K562 (cell line): ENCODE results near the gene SYK. TPM values are rescaled to one million over a fixed set of nuclear protein-coding genes. Genes with fewer than 3 reads are reported as not detected.
A peak's percentile ranks its signal among the peaks of the same experiment; 100 is the strongest.

Experiments
- ATAC-seq: fragments of 200-7000 bp; cut with Tn5 transposase; 3 replicates; pipeline ENCODE4 v1.9.1; 2020; ENCODE audit warnings: moderate library complexity
- Bru-seq: library from RNA; stranded (reverse); fragments of 400-500 nt; gene quantifications from one replicate; lab custom pipeline; 2021; lab: Mats Ljungman, UMichigan
- BruChase-seq, 2 experiments: library from RNA; stranded (reverse); fragments of 400-500 nt; gene quantifications; one replicate each; lab custom pipeline; 2021; lab: Mats Ljungman, UMichigan
- BruUV-seq: library from RNA; stranded (reverse); fragments of 400-500 nt; replicated peaks from 2 replicates; lab custom pipeline; 2021; lab: Mats Ljungman, UMichigan
- CTCF ChIA-PET: fragments of 300-600 bp; formaldehyde crosslinking; extraction: SDS; loops from one replicate; lab custom pipeline; 2021; ENCODE audit warnings: low intra/inter-chr PET ratio; lab: Yijun Ruan, JAX
- POLR2A ChIA-PET: fragments of 300-600, 350-650 bp; sonication (Branson Sonifier 250); formaldehyde crosslinking; extraction: SDS; loops from one replicate; lab custom pipeline; 2021; ENCODE audit warnings: antibody characterized with exemption, inconsistent platforms; lab: Yijun Ruan, JAX
- DNase-seq, 4 experiments: peaks; one replicate each; pipeline versions ENCODE4 v3.0.0 to v3.0.0-alpha.2; 2011 to 2018; ENCODE audit warnings: low spot score in 3 of 4, mixed read lengths in 3 of 4; ENCODE audit errors: extremely low read depth in 1 of 4
- FAIRE-seq: peaks from 2 replicates; lab custom pipeline; 2011; peaks lifted over from hg19 to GRCh38; lab: Jason Lieb, UNC
- H2AFZ ChIP-seq: 2 replicates; pipeline ENCODE4 v1.6.0; 2011; ENCODE audit warnings: low read depth, low read length, control low read depth, inconsistent platforms
- H3K27ac ChIP-seq: fragments of 200-600 bp; 3 replicates; pipeline ENCODE4 v1.8.0; 2011; ENCODE audit warnings: low read depth, mild to moderate bottlenecking, control low read depth, inconsistent platforms, low read length, moderate library complexity, mixed read lengths; ENCODE audit errors: extremely low read depth
- H3K27me3 ChIP-seq, 2 experiments: fragments of 300-600 bp in 1 of 2; 2 replicates in 1 of 2; 3 replicates in 1 of 2; pipeline versions ENCODE4 v1.6.0 to v1.8.0; 2011; ENCODE audit warnings: inconsistent platforms in 2 of 2, low read length in 2 of 2, mild to moderate bottlenecking in 1 of 2, mixed read lengths in 1 of 2, moderate library complexity in 1 of 2; ENCODE audit not compliant: control insufficient read depth in 2 of 2, insufficient read depth in 2 of 2
- H3K36me3 ChIP-seq: fragments of 300-600 bp; 3 replicates; pipeline ENCODE4 v1.8.0; 2011; ENCODE audit warnings: mild to moderate bottlenecking, low read length, inconsistent platforms; ENCODE audit not compliant: control insufficient read depth, insufficient read depth
- H3K4me1 ChIP-seq, 2 experiments: fragments of 200-600 bp in 1 of 2; replicated peaks in 1 of 2; 2 replicates in 1 of 2; 3 replicates in 1 of 2; pipeline versions ENCODE4 v1.5.1 to v1.8.0; 2011; ENCODE audit warnings: inconsistent platforms in 2 of 2, low read length in 2 of 2, mild to moderate bottlenecking in 1 of 2, mixed read lengths in 1 of 2, moderate library complexity in 1 of 2; ENCODE audit not compliant: control insufficient read depth in 2 of 2, insufficient read depth in 2 of 2
- H3K4me2 ChIP-seq: 2 replicates; pipeline ENCODE4 v1.6.1; 2011; ENCODE audit warnings: low read length, control low read depth, inconsistent platforms, mixed read lengths; ENCODE audit not compliant: insufficient read depth
- H3K4me3 ChIP-seq: fragments of 200-600 bp; sonication (generic), shearing (Covaris generic); 2 replicates; pipeline ENCODE4 v1.5.1; 2016; ENCODE audit warnings: control low read depth, inconsistent platforms
- H3K79me2 ChIP-seq: fragments of 200-600 bp; 3 replicates; pipeline ENCODE4 v1.8.0; 2011; ENCODE audit warnings: low read length, inconsistent platforms; ENCODE audit not compliant: control insufficient read depth, insufficient read depth
- H3K9ac ChIP-seq, 2 experiments: 2 replicates each; pipeline versions ENCODE4 v1.6.0 to v1.6.1; 2011; ENCODE audit warnings: low read depth in 2 of 2, low read length in 2 of 2, control low read depth in 1 of 2, inconsistent platforms in 1 of 2, mild to moderate bottlenecking in 1 of 2, mixed read lengths in 1 of 2; ENCODE audit not compliant: insufficient read depth in 1 of 2
- H3K9me1 ChIP-seq: one replicate; pipeline ENCODE4 v1.6.0; 2011; ENCODE audit warnings: inconsistent platforms, mild to moderate bottlenecking, low read length, moderate library complexity; ENCODE audit not compliant: control insufficient read depth, insufficient read depth
- H3K9me3 ChIP-seq: replicated peaks from 2 replicates; pipeline ENCODE4 v1.5.1; 2011; ENCODE audit warnings: low read depth, low read length, inconsistent platforms; ENCODE audit not compliant: control insufficient read depth, insufficient read depth
- H4K20me1 ChIP-seq: replicated peaks from 2 replicates; pipeline ENCODE4 v1.6.1; 2011; ENCODE audit warnings: low read length, inconsistent platforms, mixed read lengths; ENCODE audit not compliant: control insufficient read depth, insufficient read depth
- BCOR ChIP-seq: fragments of 450-650 bp; IDR thresholded peaks from 2 replicates; pipeline ENCODE4 v1.6.1; 2016
- RBBP5 ChIP-seq: fragments of 200-600 bp; sonication (generic); IDR thresholded peaks from 2 replicates; pipeline ENCODE4 v1.6.1; 2012; ENCODE audit warnings: borderline replicate concordance, mild to moderate bottlenecking, low read length, control low read depth, inconsistent platforms; ENCODE audit not compliant: insufficient read depth, poor library complexity, severe bottlenecking
- STAT5A ChIP-seq: IDR thresholded peaks from 2 replicates; pipeline ENCODE4 v1.6.1; 2012; ENCODE audit warnings: low read length, inconsistent platforms, borderline replicate concordance
- U2AF1 ChIP-seq: fragments of 200-400 bp; formaldehyde crosslinking; optimal IDR thresholded peaks from 2 replicates; pipeline ENCODE3; 2017; ENCODE audit warnings: mild to moderate bottlenecking, low read depth, low read length, moderate library complexity
- ZNF133 ChIP-seq: fragments of 250-450 bp; sonication (Bioruptor Pico); IDR thresholded peaks from 2 replicates; pipeline ENCODE4 v1.4.0; 2020; ENCODE audit warnings: mild to moderate bottlenecking
- WGBS: fragments of 100-300 bp; shearing (Covaris generic); methylation state at CpG from one replicate; pipeline ENCODE4 v1.1.6; 2016; ENCODE audit warnings: low coverage, mixed read lengths; ENCODE audit not compliant: insufficient coverage; ENCODE audit errors: missing lambda C conversion rate; 5-methylcytosine and 5-hydroxymethylcytosine counted together
- in situ Hi-C: fragments of 300-500 bp; cut with MboI; formaldehyde crosslinking; loops from 4 replicates; pipeline ENCODE4 v1.15.0; 2018; ENCODE audit warnings: inconsistent platforms, mixed read lengths
- intact Hi-C: fragments of 100-400 bp; cut with micrococcal nuclease; formaldehyde crosslinking; loops from 2 replicates; pipeline ENCODE4 v1.14.2; 2022
- long read RNA-seq, 3 experiments: library from polyadenylated mRNA in 2 of 3; library from RNA in 1 of 3; unstranded in 2 of 3; stranded (forward) in 1 of 3; transcript quantifications; one replicate each; pipeline ENCODE4 v2.0.0, GENCODE V29; 2019 to 2022
- polyA minus RNA-seq, 3 experiments: library from RNA; depleted of rRNA, polyadenylated mRNA; stranded (reverse); fragments of >200 nt; gene quantifications; 2 replicates each; pipeline ENCODE4 v1.2.3, GENCODE V29; 2011
- polyA plus RNA-seq, 8 experiments: library from polyadenylated mRNA; depleted of rRNA in 4 of 8; stranded (reverse) in 5 of 8; unstranded in 3 of 8; fragments of >200 nt; fragmentation: Nextera tagmentation in 2 of 8; fragmentation: Illumina TruSeq in 1 of 8; extraction: Ambion mirVana in 2 of 8; extraction: Trizol in 1 of 8; gene quantifications; 2 replicates each; pipeline versions ENCODE4 v1.2.1 to v1.2.3, GENCODE V29; 2011 to 2014; ENCODE audit warnings: inconsistent platforms in 1 of 8, missing spikeins in 1 of 8
- total RNA-seq, 7 experiments: library from RNA; depleted of rRNA in 6 of 7; stranded (reverse); fragments of >200 nt in 6 of 7; fragmentation: Illumina TruSeq in 2 of 7; extraction: Trizol in 2 of 7; gene quantifications; 2 replicates each; pipeline versions ENCODE4 v1.2.1 to v1.2.3, GENCODE V29; 2011 to 2021; ENCODE audit warnings: low replicate concordance in 1 of 7

Gene SYK
- total RNA-seq (2011; cell fraction: chromatin; rRNA removed; ENCODE audit: low replicate concordance): 4.8 and 11.2 TPM in 2 replicates
- 2.7 and 3.3 TPM in 2 replicates for total RNA-seq (2011; cell fraction: nucleolus; rRNA removed)
- total RNA-seq (2011; cell fraction: nucleoplasm; rRNA removed): 3.5 and 6.7 TPM in 2 replicates
- total RNA-seq (2014; rRNA removed) (16.7 and 19.4 TPM in 2 replicates), total RNA-seq (2014; rRNA removed; fragmentation: Illumina TruSeq; extraction: Trizol) (16.7 and 17.0 TPM in 2 replicates), total RNA-seq (2015; rRNA removed; fragmentation: Illumina TruSeq; extraction: Trizol) (23.0 and 23.8 TPM in 2 replicates), total RNA-seq (2021) (29.4 and 32.7 TPM in 2 replicates), polyA plus RNA-seq (2011; rRNA removed) (3.9 and 7.3 TPM in 2 replicates), polyA plus RNA-seq (2014; fragmentation: Illumina TruSeq; extraction: Trizol) (17.6 and 20.3 TPM in 2 replicates), polyA plus RNA-seq (2014; fragmentation: Nextera tagmentation; extraction: Ambion mirVana) (1 to 10 TPM; 5.6 to 6.7 TPM), polyA plus RNA-seq (2014; rRNA removed) (12.3 and 13.0 TPM in 2 replicates), polyA minus RNA-seq (2011; rRNA and poly(A)+ RNA removed) (4.1 and 9.6 TPM in 2 replicates), Bru-seq, nascent RNA (percentile 65 among the genes with signal in this experiment), BruChase-seq, experiment 1, labeled RNA remaining after a 2-hour chase (percentile 70 among the genes with signal in this experiment), BruChase-seq, experiment 2, labeled RNA remaining after a 6-hour chase (percentile 66 among the genes with signal in this experiment)
- polyA plus RNA-seq (2011; cell fraction: cytosol; rRNA removed): 3.2 and 8.5 TPM in 2 replicates
- polyA plus RNA-seq (2011; cell fraction: nucleus; rRNA removed): 4.1 and 6.2 TPM in 2 replicates
- polyA plus RNA-seq (2012): 18.2 and 30.5 TPM in 2 replicates
- polyA minus RNA-seq (2011; cell fraction: cytosol; rRNA and poly(A)+ RNA removed): 3.1 and 23.8 TPM in 2 replicates
- 1.9 and 7.8 TPM in 2 replicates for polyA minus RNA-seq (2011; cell fraction: nucleus; rRNA and poly(A)+ RNA removed)
- long read RNA-seq, experiment 1, full-length matches to known transcripts: 62 of 120 reads
- long read RNA-seq, experiment 1, partial matches to known transcripts: 45 of 120 reads
- long read RNA-seq, experiment 1, other reads (novel, unspliced or antisense): 13 of 120 reads
- long read RNA-seq, experiment 2, full-length matches to known transcripts: 12 of 35 reads
- long read RNA-seq, experiment 2, partial matches to known transcripts: 22 of 35 reads
- long read RNA-seq, experiment 2, other reads (novel, unspliced or antisense): 1 of 35 reads
- long read RNA-seq, experiment 3, full-length matches to known transcripts: 7 of 15 reads
- long read RNA-seq, experiment 3, partial matches to known transcripts: 5 of 15 reads
- long read RNA-seq, experiment 3, other reads (novel, unspliced or antisense): 3 of 15 reads

- intact Hi-C loops (no loop called here), in situ Hi-C loops (no loop called here)
- H3K4me2 ChIP-seq: peak within 1 kb of the TSS; percentile 78
- H4K20me1 ChIP-seq: no peaks in the 10 kb centered on the region
- H3K9ac ChIP-seq: peak within 1 kb of the TSS; percentile 66 to 92
- no TSS peak for BruUV-seq
- DNase-seq (peak; percentile 49 to 68 (median 52)), FAIRE-seq (no peak), ATAC-seq (peak; percentile 88)
- no peaks in the 10 kb centered on the region for H3K9me1 ChIP-seq
- no peaks in the 10 kb centered on the region for H3K9me3 ChIP-seq
- peak within 1 kb of the TSS; percentile 78 for H2AFZ ChIP-seq
- H3K4me1 ChIP-seq: peaks cover 11 to 16% of the 10 kb centered on the region in 2 experiments
- H3K27ac ChIP-seq: peak within 1 kb of the TSS; percentile 78
- no peaks in the 10 kb centered on the region; the same call in 1 of the 3 replicates for H3K36me3 ChIP-seq
- WGBS: 16% methylated on average over 13 of the region's 64 CpGs
- ChIA-PET CTCF (no interaction called here), POLR2A (interaction anchor here (0.5 to 1.6 kb wide), 3 partner anchors 9 to 14 kb away, joined by 3 to 4 read pairs (median 3); no protein-coding TSS in a partner anchor)
- peaks cover 45% of the 10 kb centered on the region for H3K79me2 ChIP-seq
- peak within 1 kb of the TSS; percentile 51 for H3K4me3 ChIP-seq
- no peaks in the 10 kb centered on the region for H3K27me3 ChIP-seq
- no peak for TF ChIP-seq STAT5A
- TF ChIP-seq RBBP5: peak; percentile 83
- no peak for TF ChIP-seq ZNF133 (CRISPR knock-in tag)
- TF ChIP-seq U2AF1: peak; percentile 61
- TF ChIP-seq BCOR: no peak
These were observed at the start of gene SYK for GRCh38 chr9:90801241-90801972. SYK (plus strand) TSS chr9:90801819; CDS start chr9:90843899, 42,080 bp downstream.
